Esophagus squamous epithelium (tissue), 4 donors: ENCODE results near the gene ARID3A.

Source experiments
- POLR2A ChIP-seq, 4 donors: fragments of 450-650 bp; IDR thresholded peaks; one replicate each; pipeline ENCODE4 v1.6.1; 2017; ENCODE audit warnings: antibody characterized with exemption in 4 of 4, mild to moderate bottlenecking in 4 of 4, moderate library complexity in 3 of 4
- TF ChIP-seq, protein P1 (sequence below), 6 experiments: fragments of 450-650 bp in 4 of 6; fragments of 200-600 bp in 2 of 6; sonication (generic) in 2 of 6; IDR thresholded peaks; one replicate each; pipeline ENCODE4 v1.5.1; 2016 to 2019; ENCODE audit warnings: antibody characterized with exemption in 6 of 6, mild to moderate bottlenecking in 4 of 6, moderate library complexity in 4 of 6

DNA sequence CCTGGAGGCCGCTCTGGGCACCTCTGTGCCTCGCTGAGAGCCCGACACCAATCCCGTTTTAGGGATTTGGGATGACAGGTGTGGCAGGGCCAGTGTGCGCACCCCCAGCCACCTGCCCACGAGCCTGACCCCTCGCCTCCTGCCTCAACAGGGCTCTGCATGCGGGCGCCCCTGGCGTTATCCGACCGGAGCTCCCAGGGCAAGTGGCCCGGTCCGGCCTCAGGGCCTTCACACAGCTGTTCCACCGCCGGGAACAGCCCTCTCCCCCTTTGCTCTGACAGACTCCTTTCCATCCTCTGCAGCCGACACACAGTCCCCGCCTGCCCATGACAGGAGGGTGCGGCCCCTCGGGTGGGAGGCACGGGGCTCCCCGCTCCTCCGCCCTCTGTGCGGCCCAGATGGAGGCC lies 51.2 kb downstream of the ARID3A start:
- TF ChIP-seq POLR2A (IDR thresholded peaks at IDR 0.05), result no peak
- TF ChIP-seq, protein P1, sequence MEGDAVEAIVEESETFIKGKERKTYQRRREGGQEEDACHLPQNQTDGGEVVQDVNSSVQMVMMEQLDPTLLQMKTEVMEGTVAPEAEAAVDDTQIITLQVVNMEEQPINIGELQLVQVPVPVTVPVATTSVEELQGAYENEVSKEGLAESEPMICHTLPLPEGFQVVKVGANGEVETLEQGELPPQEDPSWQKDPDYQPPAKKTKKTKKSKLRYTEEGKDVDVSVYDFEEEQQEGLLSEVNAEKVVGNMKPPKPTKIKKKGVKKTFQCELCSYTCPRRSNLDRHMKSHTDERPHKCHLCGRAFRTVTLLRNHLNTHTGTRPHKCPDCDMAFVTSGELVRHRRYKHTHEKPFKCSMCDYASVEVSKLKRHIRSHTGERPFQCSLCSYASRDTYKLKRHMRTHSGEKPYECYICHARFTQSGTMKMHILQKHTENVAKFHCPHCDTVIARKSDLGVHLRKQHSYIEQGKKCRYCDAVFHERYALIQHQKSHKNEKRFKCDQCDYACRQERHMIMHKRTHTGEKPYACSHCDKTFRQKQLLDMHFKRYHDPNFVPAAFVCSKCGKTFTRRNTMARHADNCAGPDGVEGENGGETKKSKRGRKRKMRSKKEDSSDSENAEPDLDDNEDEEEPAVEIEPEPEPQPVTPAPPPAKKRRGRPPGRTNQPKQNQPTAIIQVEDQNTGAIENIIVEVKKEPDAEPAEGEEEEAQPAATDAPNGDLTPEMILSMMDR (IDR thresholded peaks at IDR 0.05), result no peak
